ENCODE data around the gene CD93.

The CD93 gene

DNA sequence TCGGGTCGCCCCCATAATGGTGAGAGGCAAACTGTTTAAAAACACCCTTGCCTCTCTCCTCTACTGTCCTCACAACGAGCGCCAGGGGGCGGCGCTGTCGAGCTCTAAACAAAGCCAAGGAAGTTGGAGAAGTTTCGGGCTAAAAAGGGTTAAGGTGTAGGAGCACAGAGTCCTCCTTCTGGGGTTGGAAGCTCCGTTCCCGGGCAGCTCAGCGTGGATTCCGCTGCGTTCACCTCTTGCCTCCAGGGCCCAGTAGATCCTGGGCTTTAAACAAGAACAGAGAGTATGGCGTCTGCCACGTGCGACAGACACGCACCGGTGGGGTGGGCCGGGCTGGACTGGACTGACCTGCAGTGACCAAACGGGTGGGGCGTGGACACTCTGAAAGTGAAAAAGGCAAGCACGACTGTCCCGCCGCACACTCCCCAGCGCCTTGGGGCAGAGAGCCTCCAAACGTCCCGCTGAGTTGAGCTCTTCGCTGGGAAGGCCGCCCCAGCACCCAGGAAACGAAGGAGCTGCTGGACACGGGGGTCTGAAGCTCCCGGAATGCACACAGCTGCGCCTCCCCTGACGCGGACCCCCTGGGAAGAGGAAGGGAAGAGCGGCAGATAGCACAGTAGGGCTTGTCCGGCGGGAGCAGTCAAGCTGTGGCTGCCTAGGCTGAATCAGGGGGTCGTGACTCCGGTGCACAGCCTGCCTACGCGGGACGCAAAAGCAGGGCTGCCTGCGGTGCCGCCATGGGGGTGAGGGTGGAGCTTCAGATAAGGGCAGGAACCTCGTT, 35.1 kb downstream of the CD93 start:
- H3K4me3 Mint-ChIP-seq: no peak overlapping the region
- no peaks in the 10 kb centered on the region for H3K9me3 Mint-ChIP-seq
- no peaks in the 10 kb centered on the region for H3K36me3 Mint-ChIP-seq (ENCODE audit: low read depth)
- no peak overlapping the region for H3K27ac Mint-ChIP-seq
- H3K4me1 Mint-ChIP-seq (ENCODE audit: low read depth): peaks cover 7% of the 10 kb centered on the region
- H3K27me3 Mint-ChIP-seq: peaks cover 55% of the 10 kb centered on the region

DNA sequence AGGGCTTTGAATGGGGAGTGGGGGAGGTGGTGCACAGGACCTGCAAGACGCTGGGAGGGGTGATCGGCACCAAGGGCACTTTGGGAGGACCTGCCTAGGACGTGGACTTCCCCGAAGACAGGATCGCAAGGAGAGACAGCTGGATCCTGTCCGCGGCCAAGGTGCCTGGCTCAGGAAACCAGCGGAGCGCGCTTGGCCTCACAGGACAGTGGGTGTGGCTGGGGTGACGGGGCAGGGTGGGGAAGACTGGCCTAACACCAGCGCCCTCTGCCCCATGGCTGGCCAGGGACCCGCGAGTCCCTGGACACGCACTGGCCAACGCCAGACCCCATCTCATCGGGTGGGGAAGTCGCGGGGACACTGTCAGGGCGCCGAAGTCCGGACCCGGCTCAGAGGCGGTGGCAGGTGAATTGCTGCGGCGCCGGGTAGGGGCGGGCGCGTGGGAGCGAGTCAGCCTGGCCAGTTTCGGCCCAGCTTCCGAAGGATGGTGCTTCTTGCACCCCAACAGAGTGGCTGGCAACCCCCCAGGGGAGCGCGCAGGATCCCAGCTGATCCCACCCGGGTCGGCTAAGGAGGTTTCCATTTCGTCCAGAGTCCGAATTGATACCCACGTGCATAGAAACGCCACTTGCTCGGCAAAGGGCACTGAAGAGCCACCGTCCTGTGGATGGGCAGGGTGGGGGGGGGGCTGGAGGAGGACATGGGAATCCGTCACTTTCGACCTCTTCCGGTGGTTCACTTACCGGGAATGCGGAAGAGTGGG, 35.9 kb downstream of the CD93 start:
- Mint-ChIP-seq H3K4me1 (ENCODE audit: low read depth) (peaks cover 7% of the 10 kb centered on the region), H3K27me3 (peaks cover 59% of the 10 kb centered on the region), H3K9me3 (no peaks in the 10 kb centered on the region), H3K4me3 (no peak overlapping the region), H3K27ac (no peak overlapping the region), H3K36me3 (ENCODE audit: low read depth) (no peaks in the 10 kb centered on the region)

DNA sequence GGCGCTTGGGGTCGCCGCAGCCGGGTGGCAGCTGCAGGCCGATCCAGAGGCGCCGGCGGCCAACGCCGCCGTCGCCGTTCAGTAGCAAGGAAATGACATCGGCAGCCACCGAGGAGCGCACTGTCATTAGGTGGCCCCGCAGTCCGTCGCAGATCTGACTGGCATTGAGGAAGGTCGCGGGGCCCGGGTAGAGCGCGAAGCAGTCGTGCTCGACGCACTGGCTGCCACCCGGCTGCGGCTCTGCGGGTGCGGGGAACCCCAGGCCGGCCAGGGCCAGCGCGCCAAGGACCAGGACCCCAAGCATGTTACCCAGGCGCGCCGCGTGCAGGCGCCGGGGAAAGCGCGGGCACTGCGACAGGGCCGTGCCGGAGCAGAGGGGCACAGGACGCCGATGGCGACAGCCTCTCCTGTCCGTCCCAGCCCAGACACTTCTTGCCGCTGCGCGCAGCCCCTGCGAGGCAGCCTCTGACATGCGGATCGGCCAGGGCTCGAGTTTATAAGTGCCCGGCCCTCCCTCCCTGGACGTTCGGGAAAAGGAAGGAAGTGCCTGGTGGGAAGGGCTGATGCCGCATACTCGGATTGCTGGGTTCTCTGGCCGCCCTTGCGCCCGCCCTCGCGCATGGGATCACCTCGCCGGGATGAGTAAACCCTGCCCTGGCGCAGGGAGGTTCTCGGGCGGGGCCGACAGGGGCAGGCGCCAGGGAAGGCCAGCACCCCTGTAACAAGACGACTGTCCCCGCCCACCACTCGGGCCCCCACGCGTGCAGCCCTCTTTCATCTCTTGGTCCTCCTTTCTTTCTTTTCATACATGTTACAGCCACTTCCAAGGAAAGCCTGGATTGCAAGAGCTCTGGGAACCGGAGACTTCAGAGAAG, 36.7 kb downstream of the CD93 start, which contains the start of gene THBD:
Gene THBD (minus strand): TSS at position 472 of the 875 bp plus-strand sequence. CDS start 168 bp downstream, at position 304.
- peaks cover 57% of the 10 kb centered on the region for H3K27me3 Mint-ChIP-seq

DNA sequence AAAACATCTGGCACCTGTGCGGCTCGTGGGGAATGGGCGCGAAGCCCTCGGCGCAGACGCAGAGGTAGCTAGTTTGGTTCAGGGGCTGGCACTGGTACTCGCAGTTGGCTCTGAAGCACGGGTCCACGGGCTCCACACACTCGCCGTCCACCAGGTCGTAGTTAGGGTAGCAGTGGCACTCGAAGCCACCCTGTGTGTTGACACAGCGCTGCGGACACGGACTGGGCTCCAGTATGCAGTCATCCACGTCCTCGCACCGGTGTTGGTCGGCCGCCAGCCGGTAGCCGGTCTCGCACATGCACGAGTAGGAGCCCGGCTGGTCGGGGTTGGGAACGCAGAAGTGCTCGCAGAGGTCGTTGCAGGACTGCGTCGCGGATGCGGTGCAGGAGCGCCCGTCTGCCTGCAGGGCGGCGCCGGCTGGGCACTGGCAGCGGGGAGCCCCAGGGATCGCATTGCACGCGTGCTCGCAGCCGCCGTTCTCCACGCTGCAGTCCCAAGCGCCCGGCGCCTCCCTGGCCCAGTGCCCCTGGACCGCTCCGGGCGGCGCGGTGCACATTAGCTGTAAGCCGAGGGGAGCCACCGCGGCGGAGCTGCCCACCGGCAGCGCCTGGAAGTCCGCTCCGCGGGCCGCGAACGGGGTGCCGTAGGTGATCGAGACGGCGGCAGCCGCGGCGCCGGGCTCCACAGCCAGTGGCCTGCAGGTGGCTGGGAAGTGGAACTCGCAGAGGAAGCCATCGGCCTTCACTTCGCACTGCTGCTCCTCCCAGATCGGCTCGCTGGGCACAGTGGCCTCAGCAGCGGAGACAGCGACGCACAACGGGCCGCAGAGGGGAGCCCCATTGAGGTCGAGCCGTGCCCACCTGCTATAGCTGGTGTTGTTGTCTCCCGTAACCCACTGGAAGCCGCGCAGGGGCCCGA, 37.6 kb downstream of the CD93 start:
- Mint-ChIP-seq H3K4me3 (no peak overlapping the region), H3K9me3 (no peaks in the 10 kb centered on the region), H3K27ac (no peak overlapping the region), H3K4me1 (ENCODE audit: low read depth) (peaks cover 7% of the 10 kb centered on the region), H3K36me3 (ENCODE audit: low read depth) (no peaks in the 10 kb centered on the region), H3K27me3 (peaks cover 61% of the 10 kb centered on the region)

More for the DNA sequence above, 36.7 kb downstream of the CD93 start, which contains the start of gene THBD:
- peaks cover 7% of the 10 kb centered on the region for H3K4me1 Mint-ChIP-seq (ENCODE audit: low read depth)
- H3K4me3 Mint-ChIP-seq: no peak within 1 kb of the TSS
- no peaks in the 10 kb centered on the region for H3K36me3 Mint-ChIP-seq (ENCODE audit: low read depth)
- H3K27ac Mint-ChIP-seq: no peak within 1 kb of the TSS
- no peaks in the 10 kb centered on the region for H3K9me3 Mint-ChIP-seq

DNA sequence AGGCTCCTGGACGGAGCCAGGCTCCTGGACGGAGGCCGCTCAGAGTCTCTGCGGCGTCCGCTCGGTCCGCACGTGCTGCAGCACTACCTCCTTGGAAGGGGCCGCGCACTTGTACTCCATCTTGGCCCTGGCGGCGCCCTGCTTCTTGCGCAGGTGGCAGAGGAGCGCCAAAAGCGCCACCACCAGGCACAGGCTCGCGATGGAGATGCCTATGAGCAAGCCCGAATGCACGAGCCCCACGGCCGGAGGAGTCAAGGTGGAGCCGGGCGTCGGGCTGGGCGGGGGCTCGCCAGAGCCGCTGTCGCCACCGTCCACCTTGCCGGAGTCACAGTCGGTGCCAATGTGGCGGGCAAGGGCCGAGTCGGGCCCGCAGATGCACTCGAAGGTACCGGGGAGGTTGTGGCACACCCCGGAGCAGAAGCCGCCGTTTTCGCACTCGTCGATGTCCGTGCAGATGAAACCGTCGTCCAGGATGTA, 38.3 kb downstream of the CD93 start:
- H3K9me3 Mint-ChIP-seq: no peaks in the 10 kb centered on the region
- H3K4me3 Mint-ChIP-seq: no peak overlapping the region
- peaks cover 59% of the 10 kb centered on the region for H3K27me3 Mint-ChIP-seq
- H3K4me1 Mint-ChIP-seq (ENCODE audit: low read depth): peaks cover 7% of the 10 kb centered on the region
- no peaks in the 10 kb centered on the region for H3K36me3 Mint-ChIP-seq (ENCODE audit: low read depth)
- H3K27ac Mint-ChIP-seq: no peak overlapping the region

DNA sequence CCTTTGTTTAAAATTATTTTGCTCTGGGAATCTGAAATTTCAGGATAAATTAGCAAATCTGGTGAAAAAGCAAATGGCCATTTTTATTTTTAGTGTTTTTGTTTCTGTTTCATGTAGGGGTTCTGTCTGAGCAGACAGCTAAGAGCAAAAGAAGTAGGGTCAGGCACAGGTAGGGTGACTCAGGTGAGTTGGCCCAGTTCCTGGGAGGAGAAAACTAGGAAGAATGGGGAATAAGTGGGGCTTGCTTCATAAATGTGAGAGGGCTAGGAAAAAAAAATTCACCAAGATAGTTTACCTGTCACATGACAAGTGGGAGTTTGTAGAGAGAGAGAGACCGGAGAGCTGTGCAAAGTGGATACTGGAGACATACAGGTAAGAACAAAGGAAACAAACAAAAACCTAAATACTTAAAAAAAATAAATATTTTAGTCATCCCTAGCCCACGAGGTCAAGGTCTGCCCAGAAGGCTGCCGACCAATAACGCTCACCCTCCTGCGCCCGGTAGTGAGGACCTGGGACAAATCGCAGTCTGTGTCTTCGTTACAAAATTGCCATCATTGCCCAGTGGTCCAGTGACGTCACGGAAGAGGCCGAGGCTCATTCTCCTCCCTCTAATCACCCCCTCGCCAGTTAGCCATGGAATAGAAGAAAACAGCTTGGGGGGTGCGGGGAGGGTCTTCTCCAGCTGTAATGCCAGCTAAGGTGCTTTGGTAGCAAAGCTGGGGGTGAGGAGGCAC, 39.0 kb downstream of the CD93 start:
- Mint-ChIP-seq H3K36me3 (ENCODE audit: low read depth) (no peaks in the 10 kb centered on the region), H3K27ac (no peak overlapping the region), H3K4me1 (ENCODE audit: low read depth) (peaks cover 7% of the 10 kb centered on the region), H3K4me3 (no peak overlapping the region), H3K27me3 (peaks cover 54% of the 10 kb centered on the region), H3K9me3 (no peaks in the 10 kb centered on the region)

DNA sequence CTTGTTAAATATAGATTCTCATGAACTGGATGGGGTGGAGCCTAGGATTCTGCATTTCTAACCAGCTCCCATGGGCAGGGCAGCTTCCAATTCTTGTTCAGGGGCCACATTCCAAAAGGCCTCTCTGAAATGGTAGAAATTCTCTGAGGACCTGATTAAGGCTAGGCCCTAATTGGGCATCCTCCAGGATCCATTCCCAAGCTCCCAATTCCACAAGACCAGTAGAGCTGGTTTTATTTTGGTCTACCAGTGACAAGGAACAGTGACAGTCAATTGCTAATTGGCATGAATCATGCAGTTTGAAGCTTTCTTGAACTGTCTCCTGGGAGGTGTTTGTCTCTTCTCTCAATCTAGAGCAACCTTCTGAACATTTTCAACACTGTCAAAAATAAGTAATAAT, 39.7 kb downstream of the CD93 start:
- H3K27ac Mint-ChIP-seq: no peak overlapping the region
- H3K9me3 Mint-ChIP-seq: no peaks in the 10 kb centered on the region
- peaks cover 7% of the 10 kb centered on the region for H3K4me1 Mint-ChIP-seq (ENCODE audit: low read depth)
- H3K27me3 Mint-ChIP-seq: peaks cover 52% of the 10 kb centered on the region
- H3K4me3 Mint-ChIP-seq: no peak overlapping the region
- H3K36me3 Mint-ChIP-seq (ENCODE audit: low read depth): no peaks in the 10 kb centered on the region

DNA sequence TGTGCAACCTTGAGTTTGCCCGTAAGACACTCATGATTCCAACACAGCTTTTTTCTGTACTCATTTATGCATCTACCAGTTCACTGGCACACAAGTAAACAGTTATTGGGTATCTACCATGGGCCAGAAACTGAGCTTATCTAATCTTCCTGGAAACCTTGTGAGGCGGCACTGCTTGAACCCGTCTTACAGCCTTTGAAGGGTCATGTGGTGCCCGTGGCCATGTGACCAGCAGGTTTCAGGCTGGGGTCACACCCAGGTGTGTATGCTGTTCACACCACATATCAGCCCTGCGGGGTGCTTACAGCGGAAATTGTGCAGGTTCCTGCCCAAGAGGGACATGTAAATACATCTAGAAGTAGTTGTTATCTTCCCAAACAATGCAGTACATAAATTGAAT, 42.7 kb downstream of the CD93 start:
- peaks cover 40% of the 10 kb centered on the region for H3K27me3 Mint-ChIP-seq

DNA sequence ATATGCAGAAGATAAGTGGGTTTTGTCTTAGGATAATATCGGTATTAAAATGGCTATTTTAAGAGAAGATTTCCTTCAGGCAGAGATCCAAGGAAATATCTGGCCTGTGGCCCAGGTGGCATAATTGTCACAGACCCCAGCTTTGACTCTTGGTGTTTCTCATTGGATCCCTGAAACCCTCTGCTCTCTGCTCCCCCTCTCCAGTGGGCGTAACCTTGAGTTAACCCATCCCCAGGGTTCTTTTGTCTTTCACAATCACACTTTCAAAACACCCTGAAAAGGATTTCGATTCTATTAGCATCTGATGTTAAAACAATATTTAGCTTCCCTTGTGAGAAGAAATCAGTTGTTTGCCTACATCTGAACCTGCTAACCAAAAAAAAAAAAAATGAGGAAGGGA, 43.9 kb downstream of the CD93 start:
- Mint-ChIP-seq H3K4me3 (no peak overlapping the region), H3K9me3 (no peaks in the 10 kb centered on the region), H3K27ac (no peak overlapping the region), H3K36me3 (ENCODE audit: low read depth) (no peaks in the 10 kb centered on the region), H3K4me1 (ENCODE audit: low read depth) (peaks cover 4% of the 10 kb centered on the region), H3K27me3 (peaks cover 33% of the 10 kb centered on the region)

More for the DNA sequence above, 42.7 kb downstream of the CD93 start:
- no peaks in the 10 kb centered on the region for H3K9me3 Mint-ChIP-seq
- peaks cover 4% of the 10 kb centered on the region for H3K4me1 Mint-ChIP-seq (ENCODE audit: low read depth)
- no peak overlapping the region for H3K4me3 Mint-ChIP-seq
- H3K27ac Mint-ChIP-seq: no peak overlapping the region
- H3K36me3 Mint-ChIP-seq (ENCODE audit: low read depth): no peaks in the 10 kb centered on the region

DNA sequence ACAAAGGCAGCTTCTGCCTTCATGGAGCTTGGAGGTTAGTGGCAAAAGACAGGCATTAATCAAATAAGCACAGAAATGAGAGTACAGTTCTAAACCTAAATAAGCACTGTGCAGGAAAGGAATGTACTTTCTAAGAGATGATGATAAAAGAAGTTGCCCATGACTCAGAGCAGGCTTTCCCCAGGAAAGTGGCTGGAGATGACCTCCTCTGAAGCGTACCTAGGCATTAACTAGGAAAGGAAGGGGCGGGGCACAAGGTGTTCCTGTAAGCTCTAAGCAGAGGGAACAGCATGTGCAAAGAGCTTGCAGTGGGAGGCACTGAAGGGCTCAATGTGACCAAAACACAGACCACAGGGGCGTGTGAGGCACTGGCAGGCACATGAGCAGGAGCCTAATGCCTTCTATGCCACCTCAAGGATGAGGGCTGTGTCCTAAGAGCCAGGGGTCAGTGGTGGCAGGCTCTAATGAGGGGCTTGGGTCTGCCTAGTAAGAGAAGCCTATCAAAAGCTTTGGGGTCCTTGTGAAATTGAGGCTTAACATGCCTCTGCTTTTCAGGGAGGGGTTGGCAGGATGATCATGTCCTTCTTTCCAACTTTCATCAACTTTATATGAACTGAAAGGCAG, 46.1 kb downstream of the CD93 start:
- peaks cover 33% of the 10 kb centered on the region for H3K27me3 Mint-ChIP-seq
- no peak overlapping the region for H3K27ac Mint-ChIP-seq
- H3K4me1 Mint-ChIP-seq (ENCODE audit: low read depth): no peaks in the 10 kb centered on the region
- no peak overlapping the region for H3K4me3 Mint-ChIP-seq
- H3K9me3 Mint-ChIP-seq: no peaks in the 10 kb centered on the region
- H3K36me3 Mint-ChIP-seq (ENCODE audit: low read depth): no peaks in the 10 kb centered on the region

DNA sequence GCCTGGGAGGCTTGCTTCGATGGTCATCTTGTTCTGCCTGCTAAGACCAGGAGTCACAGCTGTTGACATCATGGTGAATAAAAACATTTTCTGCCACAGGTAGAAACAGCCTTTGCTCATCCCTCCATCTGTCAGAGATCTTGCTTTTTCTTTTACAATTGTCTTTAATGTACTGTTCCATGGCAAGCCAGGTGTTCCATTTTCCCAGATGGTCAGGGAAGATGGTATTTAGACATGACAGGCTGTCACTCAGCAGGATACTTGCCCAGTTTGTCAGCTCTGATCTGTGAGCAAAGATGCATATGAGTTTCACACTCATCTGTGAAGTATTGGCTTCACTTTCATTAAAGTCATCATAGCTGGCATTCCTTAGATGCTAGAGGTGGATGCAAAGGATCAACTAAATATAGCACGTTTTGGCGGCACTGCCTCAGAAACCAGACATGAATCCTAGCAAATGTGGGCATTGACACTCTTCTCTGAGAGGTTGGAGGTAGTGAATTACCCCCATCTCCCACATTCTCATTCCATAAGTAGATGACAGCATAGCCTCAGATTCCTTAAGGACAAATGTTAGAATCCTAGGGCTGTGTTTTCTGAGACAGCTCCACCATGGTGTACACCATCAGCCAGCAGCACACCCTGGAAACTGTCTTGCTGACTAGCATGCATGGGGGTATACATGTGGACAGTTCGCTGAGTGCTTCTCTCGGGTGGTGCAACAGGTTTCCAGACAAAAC, 46.8 kb downstream of the CD93 start:
- Mint-ChIP-seq H3K36me3 (ENCODE audit: low read depth) (no peaks in the 10 kb centered on the region), H3K9me3 (no peaks in the 10 kb centered on the region), H3K4me1 (ENCODE audit: low read depth) (no peaks in the 10 kb centered on the region), H3K27ac (no peak overlapping the region), H3K27me3 (peaks cover 31% of the 10 kb centered on the region), H3K4me3 (no peak overlapping the region)

DNA sequence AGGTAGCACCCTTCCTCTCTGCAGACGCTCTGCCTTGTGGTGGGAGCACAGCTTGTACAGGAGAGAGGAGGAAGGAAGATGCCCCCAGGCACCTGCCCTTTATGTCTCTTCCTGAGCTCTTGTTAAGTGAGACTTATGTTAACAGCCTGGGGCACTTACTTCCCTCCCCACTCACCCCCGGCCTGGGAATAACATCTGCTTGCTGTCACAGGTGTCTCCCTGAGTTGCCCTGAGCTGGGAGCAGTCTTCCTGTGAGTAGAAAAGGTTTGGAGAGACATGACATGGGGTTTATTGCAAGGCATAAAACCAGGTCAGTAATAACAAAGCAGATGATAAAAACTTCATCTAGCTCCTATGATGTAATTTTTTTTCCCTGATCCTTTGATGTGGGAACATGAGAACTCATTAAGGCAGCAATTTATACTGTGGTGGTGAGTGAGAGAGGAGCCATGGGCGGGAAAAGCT, 49.1 kb downstream of the CD93 start:
- Mint-ChIP-seq H3K4me3 (no peak overlapping the region), H3K27ac (no peak overlapping the region), H3K9me3 (no peaks in the 10 kb centered on the region), H3K27me3 (peaks cover 26% of the 10 kb centered on the region), H3K36me3 (ENCODE audit: low read depth) (no peaks in the 10 kb centered on the region), H3K4me1 (ENCODE audit: low read depth) (no peaks in the 10 kb centered on the region)

Measured in stimulated activated naive CD8-positive, alpha-beta T cell treated with anti-CD3 and anti-CD28 coated beads, Interleukin-15, Interleukin-2, amounts not matched to agents 100 ng/mL and 50 ng/mL, for 24 hours (primary cell).